HG03196 (cell line): Measurements from ENCODE around the gene SMYD5.

ENCODE experiments used
- ATAC-seq: cut with Tn5 transposase; IDR thresholded peaks from one replicate; pipeline ENCODE4 v1.9.1; 2021; ENCODE audit not compliant: unreplicated experiment

The SMYD5 gene

GRCh38 chr2:73237168-73237567 is 23.1 kb downstream of the SMYD5 start:
- ATAC-seq, result no peak

GRCh38 chr2:73238149-73238548 is 24.1 kb downstream of the SMYD5 start:
- no peak for ATAC-seq

- no peak for ATAC-seq
These were observed 24.9 kb downstream of the SMYD5 start for GRCh38 chr2:73238976-73239375.

GRCh38 chr2:73239776-73240175 is 25.7 kb downstream of the SMYD5 start:
- ATAC-seq, result no peak

GRCh38 chr2:73243884-73244570 is 30.0 kb downstream of the SMYD5 start:
- ATAC-seq, result no peak

GRCh38 chr2:73244580-73244979 is 30.5 kb downstream of the SMYD5 start:
- ATAC-seq, result no peak

- ATAC-seq, result no peak
These were observed 32.8 kb downstream of the SMYD5 start for GRCh38 chr2:73246850-73247249.

GRCh38 chr2:73249636-73250035 is 35.6 kb downstream of the SMYD5 start:
- ATAC-seq, result no peak

- ATAC-seq, result no peak
These were observed 37.1 kb downstream of the SMYD5 start for GRCh38 chr2:73250872-73251846.

- ATAC-seq, result no peak
These were observed 38.4 kb downstream of the SMYD5 start for GRCh38 chr2:73252238-73253027.

- ATAC-seq, result no peak
These were observed 39.4 kb downstream of the SMYD5 start for GRCh38 chr2:73253400-73253799.

- ATAC-seq, result no peak
These were observed 39.9 kb downstream of the SMYD5 start for GRCh38 chr2:73253901-73254300.

- no peak for ATAC-seq
These were observed 40.4 kb downstream of the SMYD5 start for GRCh38 chr2:73254343-73255006.

- ATAC-seq, result no peak
These were observed 41.1 kb downstream of the SMYD5 start for GRCh38 chr2:73255007-73255644.

- ATAC-seq, result no peak
These were observed 42.0 kb downstream of the SMYD5 start for GRCh38 chr2:73255907-73256617.

- ATAC-seq, result no peak
These were observed 42.5 kb downstream of the SMYD5 start for GRCh38 chr2:73256618-73256922.

GRCh38 chr2:73257021-73257420 is 43.0 kb downstream of the SMYD5 start:
- no peak for ATAC-seq

GRCh38 chr2:73257425-73258125 is 43.5 kb downstream of the SMYD5 start:
- ATAC-seq, result no peak

GRCh38 chr2:73258186-73258912 is 44.3 kb downstream of the SMYD5 start:
- no peak for ATAC-seq
